CD4-positive, alpha-beta T cell treated with Interleukin-12 subunit alpha and Interleukin-12 subunit beta, for 1 hour (primary cell): ENCODE measurements around the gene MICAL2.

Source experiments
- DNase-seq: peaks from one replicate; pipeline ENCODE4 v3.0.0-alpha.2; 2020

The MICAL2 gene

DNA sequence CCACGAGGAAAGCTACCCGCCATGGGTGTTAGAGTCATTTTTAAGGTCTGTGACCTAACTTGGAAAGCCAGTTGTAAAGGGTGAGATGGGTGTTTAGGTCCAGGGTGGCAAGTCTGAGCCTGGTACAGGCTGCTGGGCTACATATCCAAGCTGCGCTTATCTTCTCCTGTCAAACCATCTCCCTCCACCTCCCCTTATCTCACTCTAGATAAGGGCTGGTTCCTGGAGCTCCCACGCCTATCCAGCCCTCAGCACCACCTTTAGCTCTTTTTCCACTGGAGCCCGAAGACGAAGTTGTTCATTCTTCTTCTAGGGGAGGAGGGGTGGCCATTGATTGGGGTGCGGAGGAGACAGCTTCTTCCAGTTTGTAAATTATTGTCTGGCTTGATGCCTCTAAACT, 48.5 kb downstream of the MICAL2 start:
- no peak for DNase-seq

DNA sequence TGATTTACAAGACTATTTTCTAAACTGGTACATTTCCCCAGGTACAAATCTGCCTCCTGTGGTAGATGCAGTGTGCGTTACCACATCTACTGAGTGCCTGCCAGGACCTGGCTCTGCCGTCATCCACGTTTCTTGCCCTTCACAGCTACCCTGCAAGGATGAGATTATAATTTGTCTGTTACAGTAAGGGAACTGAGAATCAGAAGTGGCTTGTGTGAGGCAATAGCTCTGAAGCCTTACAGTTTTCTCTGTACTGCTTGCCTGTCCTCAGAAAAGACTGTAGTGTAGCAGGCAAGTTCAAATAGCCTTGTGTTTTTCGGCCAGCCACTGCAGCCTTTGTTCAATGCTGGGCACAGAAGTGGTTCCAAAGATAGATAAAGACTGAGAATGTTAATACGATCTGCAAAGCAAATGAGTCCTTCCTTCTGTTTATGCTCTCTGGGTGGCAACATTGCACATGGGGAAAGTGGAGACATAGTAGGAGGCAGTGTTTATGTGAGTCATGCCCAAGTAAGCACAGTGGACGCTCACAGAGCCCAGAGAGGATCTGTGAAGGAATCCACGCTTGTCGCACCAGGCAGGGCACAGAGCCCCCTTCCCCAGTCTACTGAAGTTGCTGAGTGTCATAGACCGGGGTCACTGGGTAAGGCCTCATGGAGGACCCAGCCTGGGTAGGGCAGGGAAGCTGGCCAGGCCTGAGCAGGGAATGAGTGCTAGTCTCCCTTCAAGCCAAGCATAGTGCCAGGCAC, 49.1 kb downstream of the MICAL2 start:
- no peak for DNase-seq

DNA sequence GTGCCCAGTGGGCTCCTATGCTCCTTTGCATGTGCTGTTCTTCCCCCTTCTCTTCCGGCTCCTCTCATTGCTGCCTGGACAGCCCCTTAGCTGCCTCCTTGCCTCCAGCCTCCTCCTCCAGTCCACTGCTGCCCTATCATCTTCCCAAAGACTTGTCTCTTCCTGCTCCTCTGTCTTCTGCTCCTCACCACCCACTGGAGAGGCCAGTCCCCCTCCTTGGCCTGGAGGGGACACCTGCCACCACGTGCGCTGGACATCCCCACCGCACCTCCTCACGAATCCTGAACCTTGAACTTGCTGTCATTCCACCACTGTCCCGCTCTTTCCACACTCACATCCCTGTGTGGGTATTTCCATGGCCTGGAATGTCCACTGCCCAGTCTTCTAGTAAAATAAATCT, 49.8 kb downstream of the MICAL2 start:
- no peak for DNase-seq

DNA sequence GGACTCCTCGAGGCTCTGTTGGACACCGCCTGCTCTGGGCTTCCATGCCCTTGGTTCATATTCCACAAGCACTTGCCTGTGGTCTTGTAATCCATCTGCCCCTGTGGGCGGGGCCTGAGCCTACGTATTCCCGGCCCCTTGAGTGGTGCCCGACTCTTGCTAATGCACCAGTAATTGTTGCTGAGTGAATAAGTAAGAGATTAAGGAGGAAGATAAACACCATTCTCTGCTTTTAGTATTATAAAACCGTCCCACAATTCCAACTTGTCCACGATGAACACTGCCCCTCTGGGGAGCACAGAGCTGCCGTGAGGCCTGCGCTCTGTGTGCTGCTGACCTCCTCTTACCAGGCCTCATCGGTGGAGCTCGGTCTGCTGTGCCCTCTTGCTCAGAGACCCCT, 50.3 kb downstream of the MICAL2 start:
- no peak for DNase-seq

DNA sequence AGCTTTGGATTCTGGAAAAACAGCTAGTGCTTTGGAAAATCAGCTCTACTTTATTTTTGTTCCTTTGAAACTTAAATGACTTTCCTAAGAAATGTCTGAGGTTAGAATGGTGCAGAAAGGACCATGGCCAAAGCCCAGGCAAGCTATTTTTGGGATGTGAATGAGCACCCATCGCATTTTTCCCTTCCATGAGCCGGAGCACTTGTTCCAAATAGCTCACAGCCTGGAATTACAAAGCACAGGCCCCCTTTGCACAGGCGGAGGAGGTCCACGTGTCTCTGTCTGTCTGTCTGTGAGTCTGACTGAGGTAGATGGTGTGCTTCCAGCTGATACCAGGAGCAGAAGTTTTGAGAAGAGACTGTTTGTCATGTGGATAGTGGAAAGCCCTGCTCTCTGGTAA, 50.7 kb downstream of the MICAL2 start:
- no peak for DNase-seq

DNA sequence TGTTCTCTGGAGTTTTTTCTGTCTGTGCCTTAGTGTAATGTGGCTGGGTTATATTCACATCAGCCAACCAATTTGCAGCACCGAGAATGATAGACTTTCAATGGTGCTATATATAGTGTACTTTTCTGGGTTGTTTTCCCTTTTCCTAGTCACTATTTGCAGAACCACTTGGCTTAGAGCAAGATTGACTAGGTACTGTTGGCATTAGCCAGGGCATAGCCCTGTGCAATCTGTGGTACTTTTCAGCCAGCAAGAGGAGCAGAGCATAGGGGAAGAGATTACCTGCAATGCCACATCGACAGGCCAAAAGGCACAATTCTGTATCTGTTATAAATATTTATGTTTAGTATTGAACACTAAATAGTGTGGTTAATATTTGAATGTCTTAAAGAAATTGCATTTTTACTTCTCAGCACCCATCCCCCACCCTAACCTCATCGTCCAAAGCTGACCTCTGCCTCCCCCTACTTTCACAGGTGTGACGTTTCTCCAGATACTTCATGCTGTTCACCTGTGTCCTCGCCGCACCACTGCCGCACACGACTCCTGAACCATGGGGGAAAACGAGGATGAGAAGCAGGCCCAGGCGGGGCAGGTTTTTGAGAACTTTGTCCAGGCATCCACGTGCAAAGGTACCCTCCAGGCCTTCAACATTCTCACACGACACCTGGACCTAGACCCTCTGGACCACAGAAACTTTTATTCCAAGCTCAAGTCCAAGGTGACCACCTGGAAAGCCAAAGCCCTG, 51.4 kb downstream of the MICAL2 start:
- no peak for DNase-seq

DNA sequence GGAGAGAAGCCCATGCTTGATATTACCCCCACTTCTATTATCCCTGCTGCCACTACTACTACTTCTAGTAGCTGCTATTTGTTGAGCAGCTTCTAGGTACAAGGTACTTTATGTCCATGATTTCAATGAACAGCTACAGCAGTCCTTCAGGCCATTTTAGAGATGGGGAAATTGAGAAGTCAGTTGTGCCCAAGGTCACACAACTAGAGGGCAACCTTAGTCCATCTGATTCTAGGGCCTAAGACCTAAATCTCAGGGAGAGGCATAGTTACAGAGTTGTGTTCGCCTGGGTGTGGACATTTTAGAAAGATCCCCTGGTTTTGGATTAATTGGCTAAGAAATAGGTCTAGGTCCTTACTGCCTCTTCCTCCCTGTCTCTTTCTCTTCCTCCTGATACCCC, 52.3 kb downstream of the MICAL2 start:
- DNase-seq: no peak

DNA sequence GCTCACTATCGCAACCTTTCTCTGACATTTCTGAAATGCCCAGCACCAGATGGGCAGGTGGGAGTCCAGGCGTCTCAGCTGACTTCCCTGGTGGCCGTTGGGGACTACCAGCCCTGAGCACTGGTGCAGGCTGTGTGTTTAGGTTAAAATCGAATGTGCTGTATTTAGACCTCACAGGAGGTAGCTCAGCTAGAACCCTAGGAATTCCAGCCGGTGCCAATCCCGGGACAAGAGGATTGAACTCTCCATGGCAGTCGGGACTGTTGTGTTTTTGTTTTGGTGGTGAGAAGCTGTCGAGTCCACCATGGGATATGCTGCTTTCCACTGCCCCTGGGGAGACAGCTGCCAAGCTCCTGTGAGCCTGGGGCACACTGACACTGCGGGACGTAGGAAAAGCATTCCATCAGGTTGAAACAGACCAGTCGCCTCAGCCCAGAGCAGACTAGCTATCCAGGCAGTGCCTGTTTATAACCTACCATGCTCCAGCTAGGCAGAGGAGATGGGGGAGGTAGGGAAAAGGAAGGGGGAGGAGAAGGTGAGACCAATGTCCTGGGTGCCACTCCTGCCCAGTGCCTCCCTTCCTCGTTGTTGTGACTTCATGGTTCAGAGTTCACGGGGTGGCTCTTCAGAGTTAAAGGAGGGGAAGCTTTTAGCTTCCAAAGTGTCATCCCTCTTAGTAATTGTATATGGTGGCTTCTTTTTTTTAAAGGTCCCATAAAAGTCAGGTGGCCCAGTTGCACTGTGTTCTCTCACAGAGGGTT, 53.0 kb downstream of the MICAL2 start:
- no peak for DNase-seq

DNA sequence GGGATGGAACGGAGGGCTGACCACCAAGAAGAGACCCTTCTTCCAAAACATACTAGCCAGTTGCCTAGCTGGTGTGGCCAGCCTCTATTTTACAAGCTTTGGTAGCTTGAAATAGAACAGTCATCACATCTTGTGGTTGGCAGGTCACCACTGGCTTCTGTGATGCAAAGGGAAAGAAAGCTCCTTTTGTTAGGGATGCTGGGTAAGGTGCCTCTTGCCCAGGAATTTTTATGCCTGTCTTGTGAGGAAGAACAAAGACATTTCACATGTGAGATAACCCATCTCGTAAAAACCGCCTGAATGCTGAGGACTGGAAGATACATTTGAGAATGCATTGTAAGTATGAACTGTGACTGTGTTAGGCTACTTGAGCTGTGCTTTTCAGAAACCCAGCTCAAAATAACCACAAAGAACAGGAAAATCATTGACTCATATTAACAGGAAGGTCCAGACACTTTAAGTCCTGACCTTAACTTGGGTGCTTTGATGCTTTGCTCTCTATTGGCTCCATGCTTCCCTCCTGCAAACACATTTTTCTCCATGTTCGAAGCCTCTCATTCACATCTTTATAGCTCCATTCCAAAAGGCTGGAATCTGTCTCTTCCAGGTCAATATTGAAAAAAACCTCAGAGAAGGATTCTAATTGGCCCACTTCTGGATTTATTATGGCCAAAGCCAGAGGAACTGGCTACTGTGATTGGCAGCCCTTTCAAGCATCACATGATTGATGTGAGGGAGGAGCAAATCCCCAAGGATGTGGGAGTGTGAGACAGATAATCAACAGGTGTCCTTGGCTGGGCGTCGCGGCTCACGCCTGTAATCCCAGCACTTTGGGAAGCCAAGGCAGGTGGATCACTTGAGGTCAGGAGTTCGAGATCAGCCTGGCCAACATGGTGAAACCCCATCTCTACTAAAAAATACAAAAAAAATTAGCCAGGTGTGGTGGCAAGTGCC, 53.9 kb downstream of the MICAL2 start:
- no peak for DNase-seq

DNA sequence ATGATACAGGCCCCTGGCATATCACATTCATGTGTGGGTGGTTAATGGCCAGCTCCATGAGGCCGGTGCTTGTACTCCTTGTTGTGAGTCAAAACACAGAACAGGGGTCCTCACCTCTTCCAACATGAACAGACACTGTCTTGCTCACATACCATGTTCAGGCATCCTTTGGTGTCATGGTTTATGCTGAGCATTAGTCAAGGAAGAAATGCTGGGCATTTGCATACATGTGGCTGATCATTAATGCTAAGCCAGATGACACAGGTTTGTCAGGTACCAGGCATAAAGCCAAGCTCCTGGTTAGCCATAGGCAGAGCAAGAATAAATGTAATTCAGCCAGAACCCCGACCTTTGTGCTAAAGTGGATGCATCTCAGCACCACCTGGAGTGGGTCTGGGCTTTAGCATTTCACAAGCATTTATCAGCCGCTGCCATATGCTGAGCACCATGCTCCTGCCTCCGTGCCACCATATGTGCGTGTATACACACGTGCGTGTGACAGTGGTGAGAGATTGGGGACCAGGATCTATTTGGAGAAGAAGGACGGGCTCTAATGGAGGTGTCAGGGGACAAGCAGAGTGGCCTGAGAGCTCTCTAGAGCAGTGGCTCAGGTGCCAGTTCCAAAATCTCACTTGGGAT, 55.0 kb downstream of the MICAL2 start:
- DNase-seq: no peak

DNA sequence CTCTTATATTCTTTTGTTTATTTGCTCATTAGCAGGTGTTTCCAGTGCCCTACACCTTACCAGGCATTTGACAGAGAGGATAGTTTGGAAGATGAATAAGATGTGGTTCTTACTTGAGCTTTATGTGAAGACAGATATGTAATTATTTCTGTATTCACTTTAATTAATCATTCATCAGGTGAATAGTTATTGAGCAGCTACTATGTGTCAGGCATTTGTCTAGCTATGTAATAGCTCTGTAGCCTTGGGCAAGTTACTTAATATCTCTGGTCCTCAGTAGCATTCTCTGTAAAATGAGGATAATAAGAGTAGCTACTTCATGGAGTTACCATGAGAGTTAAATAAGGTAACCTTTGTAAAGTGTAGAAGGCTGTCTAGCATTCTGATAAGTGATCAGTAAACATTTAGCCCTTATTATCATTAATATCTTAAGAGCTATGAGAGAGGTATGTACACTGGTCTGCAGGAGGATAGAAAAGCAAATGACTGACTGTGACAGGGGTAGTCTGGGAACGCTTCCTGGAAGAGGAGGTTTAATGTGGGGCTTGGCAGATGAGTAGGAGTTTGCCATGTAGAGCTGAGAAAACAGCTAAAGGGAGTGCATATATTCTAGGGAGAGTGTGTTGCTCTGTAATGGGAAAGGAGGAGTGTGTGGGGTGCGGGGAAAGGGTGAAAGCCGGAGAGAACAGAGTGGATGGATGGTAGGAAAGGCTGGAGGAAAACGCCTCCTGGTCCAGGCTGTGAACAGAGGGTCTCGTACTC, 56.1 kb downstream of the MICAL2 start:
- no peak for DNase-seq

DNA sequence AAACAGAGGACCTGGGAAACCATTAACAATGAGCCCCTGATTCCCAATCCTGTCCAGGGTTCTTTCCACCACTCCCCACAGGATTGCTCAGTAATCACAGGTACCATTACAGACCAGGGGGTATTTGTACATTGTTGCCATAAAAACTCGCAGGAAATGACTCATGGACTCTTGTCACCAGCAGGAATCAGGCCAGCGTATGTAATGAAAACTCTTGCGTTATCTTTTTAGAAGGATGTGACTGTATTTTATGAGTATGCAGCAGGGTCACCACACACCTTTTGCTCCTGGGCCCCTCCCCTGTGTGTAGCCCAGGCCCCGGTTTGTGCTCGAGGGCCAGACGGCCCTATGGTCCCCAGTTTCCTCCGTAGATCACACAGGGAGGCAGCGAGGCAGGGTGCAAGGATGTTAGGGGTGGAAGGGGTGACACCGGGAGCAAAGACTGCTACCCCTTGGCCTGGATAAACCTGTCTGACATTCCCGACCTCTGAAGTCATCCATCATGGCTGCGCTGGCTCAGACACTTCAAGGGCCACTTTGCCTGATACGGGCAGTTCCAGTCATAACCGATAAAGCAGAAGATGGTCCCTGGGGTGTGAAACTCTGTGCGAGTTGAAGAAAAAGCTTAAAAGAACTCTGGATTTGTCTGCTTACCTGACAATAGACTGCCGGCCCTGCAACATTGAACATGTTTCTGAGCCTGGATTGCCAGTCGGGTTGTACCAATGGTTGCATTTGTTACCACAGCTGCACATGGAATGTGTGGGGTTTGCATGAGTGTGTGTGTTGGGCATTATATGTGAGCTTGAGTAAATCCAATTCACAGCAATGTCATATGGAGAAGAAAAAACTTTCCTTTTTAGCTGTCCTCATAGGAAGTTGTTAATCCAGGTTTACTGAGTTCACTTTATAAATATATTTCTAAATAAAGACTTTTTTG, 56.9 kb downstream of the MICAL2 start:
- DNase-seq: no peak

DNA sequence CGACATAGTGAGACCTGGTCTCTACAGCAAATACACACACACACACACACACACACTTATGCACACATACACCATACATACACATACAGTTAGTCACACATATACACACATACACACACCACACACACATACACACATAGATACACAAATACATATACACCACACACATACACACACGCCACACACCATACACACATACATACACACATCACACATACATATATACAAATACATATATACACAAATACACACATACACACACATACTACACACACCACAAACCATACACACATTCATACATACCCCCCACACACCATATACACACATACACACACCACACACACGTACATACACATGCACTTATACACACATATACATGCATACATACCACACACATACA, 57.7 kb downstream of the MICAL2 start:
- DNase-seq: no peak

DNA sequence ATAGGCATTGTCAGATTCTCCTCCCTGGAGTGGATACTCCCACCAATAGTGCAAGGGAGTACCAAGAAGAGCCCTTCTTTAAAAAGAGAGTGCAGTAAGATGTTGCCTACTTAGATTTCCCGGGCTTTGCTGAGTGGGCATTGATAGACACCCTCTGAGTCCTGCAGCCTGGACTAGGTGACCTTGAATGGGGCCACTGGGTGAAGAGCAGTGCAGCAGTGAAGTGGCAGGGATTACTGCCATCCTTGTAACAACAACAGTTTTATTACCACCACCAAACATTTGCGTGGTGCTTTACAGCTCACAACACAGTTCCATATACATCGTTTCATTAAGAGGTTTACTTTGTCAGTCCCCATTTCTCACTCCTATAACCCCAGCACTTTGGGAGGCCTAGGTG, 59.4 kb downstream of the MICAL2 start:
- DNase-seq: no peak

DNA sequence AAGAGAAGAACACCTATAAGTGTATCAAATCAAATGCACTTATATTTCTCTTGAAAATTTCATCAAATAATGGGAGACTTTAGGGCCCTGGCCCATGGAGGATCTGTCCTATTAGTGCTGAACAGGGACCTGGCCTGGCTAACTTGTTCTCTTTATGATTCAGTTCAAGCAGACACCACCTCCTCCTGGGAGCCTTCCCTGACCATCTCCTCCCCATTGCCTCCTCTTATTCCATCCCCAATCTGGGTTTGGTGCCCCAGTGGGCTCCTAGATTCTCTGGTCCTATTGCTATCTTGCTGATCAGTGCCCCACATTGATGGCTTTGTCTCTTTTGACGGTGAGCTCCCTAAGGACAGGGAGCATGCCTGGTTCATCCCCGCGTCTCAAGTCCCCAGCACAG, 60.1 kb downstream of the MICAL2 start:
- DNase-seq: no peak

DNA sequence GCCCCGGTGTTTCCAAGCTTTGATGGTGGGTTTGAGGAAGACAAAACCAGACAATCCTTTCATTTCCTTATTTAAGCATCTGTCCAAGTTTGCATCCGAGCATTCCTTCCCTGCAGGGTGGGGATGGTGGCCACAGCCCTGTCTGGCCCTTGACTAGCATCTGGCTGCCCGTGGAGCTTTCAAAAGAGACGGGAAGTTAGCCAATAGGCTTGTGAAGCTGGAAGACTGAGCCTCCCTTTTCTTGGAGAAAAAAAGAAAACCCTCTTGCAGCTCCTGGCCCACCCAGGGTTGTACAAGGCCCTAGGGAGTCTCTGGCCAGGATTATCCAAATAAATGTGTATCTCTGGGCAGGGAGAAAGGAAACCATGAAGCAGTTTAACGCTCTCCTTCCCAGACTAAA, 60.6 kb downstream of the MICAL2 start:
- DNase-seq: no peak

DNA sequence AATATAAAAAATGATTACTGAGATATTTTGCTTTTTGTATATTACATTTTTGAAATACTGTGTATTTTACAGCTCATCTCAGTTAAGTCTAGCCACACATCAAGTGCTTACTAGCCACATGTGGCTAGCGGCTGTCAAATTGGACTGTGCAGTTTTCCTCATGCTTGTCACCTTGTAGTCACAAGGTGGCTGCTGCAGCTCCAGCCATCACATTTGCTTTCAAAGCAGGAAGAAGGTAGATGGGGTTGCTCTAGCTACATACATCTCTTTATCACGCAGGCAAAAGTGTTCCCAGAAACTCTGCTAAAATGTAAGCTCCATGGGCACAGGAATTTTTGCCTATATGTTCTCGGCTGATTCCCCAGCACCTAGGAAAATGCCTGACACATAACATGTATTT, 61.5 kb downstream of the MICAL2 start:
- DNase-seq: no peak

DNA sequence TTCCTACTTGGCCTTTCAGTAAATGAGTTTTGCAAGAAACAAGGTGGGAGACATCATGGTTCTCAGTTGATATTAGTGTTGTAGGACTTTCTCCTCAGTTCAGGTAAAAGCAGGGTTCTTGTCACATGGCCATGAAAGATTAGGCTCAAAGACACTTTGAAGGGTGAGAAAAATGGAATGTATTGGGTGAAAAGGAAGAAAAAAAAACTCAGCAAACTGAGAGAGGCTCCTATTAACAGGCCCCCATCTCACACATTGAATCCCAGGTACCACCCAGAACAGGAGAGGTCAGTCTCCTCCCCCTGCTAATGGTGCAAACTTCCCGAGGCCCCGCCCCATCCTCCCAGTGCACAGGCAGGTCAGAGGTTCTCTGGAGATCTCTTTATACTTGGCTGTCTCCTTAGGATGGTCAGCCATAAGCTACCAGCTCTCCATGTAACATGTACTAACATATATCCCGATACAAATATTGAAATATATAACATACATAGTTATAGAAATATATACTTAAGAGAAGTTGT, 62.2 kb downstream of the MICAL2 start:
- no peak for DNase-seq

DNA sequence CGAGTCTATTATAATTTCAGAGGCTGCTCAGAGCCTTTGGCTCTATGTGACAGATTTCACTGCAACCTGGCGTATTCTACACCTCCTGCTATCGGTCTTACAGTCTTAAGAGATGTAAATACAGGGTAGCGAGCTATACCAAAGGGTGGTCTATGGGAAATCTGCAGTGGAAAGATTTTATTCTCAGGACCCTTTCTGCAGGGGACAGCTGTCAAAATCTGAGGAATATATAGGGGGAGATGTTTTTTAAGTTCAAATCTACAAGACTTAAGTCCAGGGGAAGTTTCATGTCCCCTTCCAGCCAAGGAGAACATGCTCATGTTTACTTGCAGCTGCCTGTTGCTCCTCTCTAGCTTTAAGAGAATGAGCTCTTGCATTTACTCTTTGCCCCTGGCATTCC, 62.7 kb downstream of the MICAL2 start:
- no peak for DNase-seq

DNA sequence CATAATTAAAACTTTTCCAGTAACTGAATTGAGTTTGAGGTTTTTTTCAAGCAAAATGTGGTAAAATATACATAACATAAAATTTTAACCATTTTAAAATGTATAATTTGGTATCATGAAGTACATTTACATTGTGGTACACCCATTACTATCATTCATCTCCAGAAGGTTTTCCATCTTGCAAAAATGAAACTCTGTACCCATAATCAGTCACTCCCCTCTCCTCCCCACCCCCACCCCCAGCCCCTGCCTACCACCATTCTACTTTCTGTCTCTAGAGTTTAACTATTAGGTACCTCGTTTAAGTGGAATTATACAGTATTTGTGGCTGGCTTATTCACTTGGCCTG, 63.7 kb downstream of the MICAL2 start:
- DNase-seq: no peak
